Activated naive CD4-positive, alpha-beta T cell treated with anti-CD3 and anti-CD28 coated beads, Interleukin-2, amount 50 U/mL, for 24 hours (primary cell): ENCODE results near the gene UBAC2.

Experiments
- H3K27ac Mint-ChIP-seq: one replicate; pipeline ENCODE4 v1.8.0; 2021; ENCODE audit warnings: mild to moderate bottlenecking, mixed read lengths
- H3K27me3 Mint-ChIP-seq: one replicate; pipeline ENCODE4 v1.8.0; 2021; ENCODE audit warnings: mixed read lengths
- H3K36me3 Mint-ChIP-seq: one replicate; pipeline ENCODE4 v1.8.0; 2021; ENCODE audit warnings: mixed read lengths
- H3K4me1 Mint-ChIP-seq: one replicate; pipeline ENCODE4 v1.8.0; 2021; ENCODE audit warnings: mixed read lengths
- H3K4me3 Mint-ChIP-seq: one replicate; pipeline ENCODE4 v1.8.0; 2021; ENCODE audit warnings: mild to moderate bottlenecking, mixed read lengths
- H3K9me3 Mint-ChIP-seq: one replicate; pipeline ENCODE4 v1.8.0; 2021; ENCODE audit warnings: mixed read lengths

Gene UBAC2

GRCh38 chr13:99278843-99279242 is 78.2 kb downstream of the UBAC2 start:
- Mint-ChIP-seq H3K4me3 (no peak overlapping the region), H3K27ac (peak overlapping the region; percentile 77), H3K9me3 (no peaks in the 10 kb centered on the region), H3K36me3 (peaks cover 7% of the 10 kb centered on the region), H3K4me1 (peaks cover 96% of the 10 kb centered on the region), H3K27me3 (no peaks in the 10 kb centered on the region)

- no peaks in the 10 kb centered on the region for H3K27me3 Mint-ChIP-seq
- peak overlapping the region; percentile 27 for H3K27ac Mint-ChIP-seq
- H3K36me3 Mint-ChIP-seq: peaks cover 7% of the 10 kb centered on the region
- H3K4me1 Mint-ChIP-seq: peaks cover 96% of the 10 kb centered on the region
- peak overlapping the region; percentile 30 for H3K4me3 Mint-ChIP-seq
- H3K9me3 Mint-ChIP-seq: no peaks in the 10 kb centered on the region
Observed at GRCh38 chr13:99279637-99280036, 79.0 kb downstream of the UBAC2 start.

GRCh38 chr13:99280166-99280565 is 79.5 kb downstream of the UBAC2 start:
- Mint-ChIP-seq H3K4me1 (peaks cover 96% of the 10 kb centered on the region), H3K9me3 (no peaks in the 10 kb centered on the region), H3K27me3 (no peaks in the 10 kb centered on the region), H3K36me3 (peaks cover 4% of the 10 kb centered on the region), H3K4me3 (no peak overlapping the region), H3K27ac (peak overlapping the region; percentile 15)

GRCh38 chr13:99281811-99282263 is 81.2 kb downstream of the UBAC2 start:
- peaks cover 96% of the 10 kb centered on the region for H3K4me1 Mint-ChIP-seq
- no peaks in the 10 kb centered on the region for H3K27me3 Mint-ChIP-seq
- H3K36me3 Mint-ChIP-seq: peaks cover 4% of the 10 kb centered on the region
- H3K9me3 Mint-ChIP-seq: no peaks in the 10 kb centered on the region
- H3K27ac Mint-ChIP-seq: peak overlapping the region; percentile 93
- peak overlapping the region; percentile 42 for H3K4me3 Mint-ChIP-seq

GRCh38 chr13:99282264-99283231 is 81.9 kb downstream of the UBAC2 start:
- Mint-ChIP-seq H3K27ac (peak overlapping the region; percentile 93), H3K4me1 (peaks cover 98% of the 10 kb centered on the region), H3K36me3 (peaks cover 8% of the 10 kb centered on the region), H3K4me3 (peak overlapping the region; percentile 66), H3K27me3 (no peaks in the 10 kb centered on the region), H3K9me3 (no peaks in the 10 kb centered on the region)

GRCh38 chr13:99285432-99286182 is 85.0 kb downstream of the UBAC2 start:
- Mint-ChIP-seq H3K4me1 (peaks cover 98% of the 10 kb centered on the region), H3K27ac (peak overlapping the region; percentile 62), H3K27me3 (no peaks in the 10 kb centered on the region), H3K36me3 (peaks cover 16% of the 10 kb centered on the region), H3K9me3 (peaks cover 5% of the 10 kb centered on the region), H3K4me3 (peak overlapping the region; percentile 52)

- peak overlapping the region; percentile 87 for H3K27ac Mint-ChIP-seq
- no peaks in the 10 kb centered on the region for H3K27me3 Mint-ChIP-seq
- H3K9me3 Mint-ChIP-seq: peaks cover 5% of the 10 kb centered on the region
- H3K4me3 Mint-ChIP-seq: peak overlapping the region; percentile 63
- H3K4me1 Mint-ChIP-seq: peaks cover 96% of the 10 kb centered on the region
- H3K36me3 Mint-ChIP-seq: peaks cover 19% of the 10 kb centered on the region
Observed at GRCh38 chr13:99287551-99287950, 86.9 kb downstream of the UBAC2 start.

GRCh38 chr13:99288089-99288488 is 87.4 kb downstream of the UBAC2 start:
- Mint-ChIP-seq H3K36me3 (peaks cover 24% of the 10 kb centered on the region), H3K4me3 (peak overlapping the region; percentile 19), H3K4me1 (peaks cover 96% of the 10 kb centered on the region)

GRCh38 chr13:99289271-99289670 is 88.6 kb downstream of the UBAC2 start:
- Mint-ChIP-seq H3K4me1 (peaks cover 97% of the 10 kb centered on the region), H3K36me3 (peaks cover 31% of the 10 kb centered on the region), H3K4me3 (peak overlapping the region; percentile 43), H3K9me3 (peaks cover 5% of the 10 kb centered on the region), H3K27ac (peak overlapping the region; percentile 93), H3K27me3 (no peaks in the 10 kb centered on the region)

More at GRCh38 chr13:99288089-99288488, 87.4 kb downstream of the UBAC2 start:
- Mint-ChIP-seq H3K9me3 (peaks cover 5% of the 10 kb centered on the region), H3K27me3 (no peaks in the 10 kb centered on the region), H3K27ac (peak overlapping the region; percentile 36)

GRCh38 chr13:99289674-99290337 is 89.2 kb downstream of the UBAC2 start:
- Mint-ChIP-seq H3K27me3 (no peaks in the 10 kb centered on the region), H3K27ac (peak overlapping the region; percentile 87), H3K9me3 (peaks cover 5% of the 10 kb centered on the region), H3K36me3 (peaks cover 32% of the 10 kb centered on the region), H3K4me3 (peak overlapping the region; percentile 33), H3K4me1 (peaks cover 95% of the 10 kb centered on the region)

- Mint-ChIP-seq H3K36me3 (peaks cover 39% of the 10 kb centered on the region), H3K9me3 (peaks cover 5% of the 10 kb centered on the region), H3K27ac (peak overlapping the region; percentile 87), H3K27me3 (no peaks in the 10 kb centered on the region), H3K4me3 (peak overlapping the region; percentile 9), H3K4me1 (peaks cover 95% of the 10 kb centered on the region)
Observed at GRCh38 chr13:99290894-99291293, 90.2 kb downstream of the UBAC2 start.

GRCh38 chr13:99293178-99293577 is 92.5 kb downstream of the UBAC2 start:
- H3K36me3 Mint-ChIP-seq: peaks cover 39% of the 10 kb centered on the region
- H3K27ac Mint-ChIP-seq: peak overlapping the region; percentile 93
- no peak overlapping the region for H3K4me3 Mint-ChIP-seq

GRCh38 chr13:99294198-99294597 is 93.5 kb downstream of the UBAC2 start:
- H3K4me3 Mint-ChIP-seq: no peak overlapping the region

More at GRCh38 chr13:99293178-99293577, 92.5 kb downstream of the UBAC2 start:
- H3K27me3 Mint-ChIP-seq: no peaks in the 10 kb centered on the region
- H3K4me1 Mint-ChIP-seq: peaks cover 92% of the 10 kb centered on the region
- peaks cover 5% of the 10 kb centered on the region for H3K9me3 Mint-ChIP-seq

GRCh38 chr13:99294958-99295357 is 94.3 kb downstream of the UBAC2 start:
- Mint-ChIP-seq H3K36me3 (peaks cover 30% of the 10 kb centered on the region), H3K9me3 (no peaks in the 10 kb centered on the region), H3K27me3 (no peaks in the 10 kb centered on the region), H3K4me3 (peak overlapping the region; percentile 76), H3K4me1 (peaks cover 92% of the 10 kb centered on the region), H3K27ac (peak overlapping the region; percentile 95)

More at GRCh38 chr13:99294198-99294597, 93.5 kb downstream of the UBAC2 start:
- Mint-ChIP-seq H3K9me3 (no peaks in the 10 kb centered on the region), H3K4me1 (peaks cover 92% of the 10 kb centered on the region), H3K36me3 (peaks cover 34% of the 10 kb centered on the region), H3K27me3 (no peaks in the 10 kb centered on the region), H3K27ac (peak overlapping the region; percentile 80)
